IMR-90 (cell line): Measurements from ENCODE around the gene MMEL1. TPM values are rescaled to one million over a fixed set of nuclear protein-coding genes. Genes with fewer than 3 reads are reported as not detected.
"Not testable (repeated sequence)": the region's sequence is repeated elsewhere in the genome, so short reads cannot be mapped to it uniquely, and the experiment has no call there.

Source experiments
- ATAC-seq: fragments of 200-7000 bp; cut with Tn5 transposase; 2 replicates; pipeline ENCODE4 v1.9.1; 2020; ENCODE audit warnings: low read depth, mild to moderate bottlenecking, moderate library complexity
- BruUV-seq: library from RNA; stranded (reverse); fragments of 400-500 nt; replicated peaks from 2 replicates; lab custom pipeline; 2021; lab: Mats Ljungman, UMichigan
- CTCF ChIA-PET: fragments of 300-600 bp; formaldehyde crosslinking; extraction: SDS; loops from one replicate; lab custom pipeline; 2021; ENCODE audit warnings: antibody characterized with exemption; lab: Yijun Ruan, JAX
- POLR2A ChIA-PET: fragments of 300-600 bp; sonication (Branson Sonifier 250); formaldehyde crosslinking; loops from one replicate; lab custom pipeline; 2022; ENCODE audit warnings: antibody characterized with exemption; ENCODE audit not compliant: unreplicated experiment; lab: Charles Lee
- DNase-seq: peaks from one replicate; pipeline ENCODE4 v3.0.0; 2013
- H2AFZ ChIP-seq: replicated peaks from 2 replicates; pipeline ENCODE3; 2013; ENCODE audit warnings: low read length, mild to moderate bottlenecking; ENCODE audit not compliant: poor library complexity
- H2AK5ac ChIP-seq: 2 replicates; pipeline ENCODE4 v1.6.1; 2013; ENCODE audit warnings: low read depth, low read length, inconsistent platforms
- H2AK9ac ChIP-seq: replicated peaks from 2 replicates; pipeline ENCODE3; 2013; ENCODE audit warnings: mild to moderate bottlenecking, low read depth, low read length, moderate library complexity; ENCODE audit not compliant: poor library complexity
- H2BK120ac ChIP-seq: 2 replicates; pipeline ENCODE4 v1.6.1; 2013; ENCODE audit warnings: low read depth, low read length, inconsistent platforms
- H2BK15ac ChIP-seq: 3 replicates; pipeline ENCODE4 v1.6.1; 2013; ENCODE audit warnings: low read depth, low read length, inconsistent platforms
- H2BK20ac ChIP-seq: 2 replicates; pipeline ENCODE4 v1.6.1; 2013; ENCODE audit warnings: low read depth, mild to moderate bottlenecking, inconsistent platforms, low read length, moderate library complexity
- H2BK5ac ChIP-seq: 2 replicates; pipeline ENCODE4 v1.6.1; 2013; ENCODE audit warnings: mild to moderate bottlenecking, low read depth, low read length, inconsistent platforms; ENCODE audit not compliant: poor library complexity, severe bottlenecking
- H3K14ac ChIP-seq: replicated peaks from 2 replicates; pipeline ENCODE4 v1.6.1; 2013; ENCODE audit warnings: low read depth, low read length, inconsistent platforms
- H3K18ac ChIP-seq: 2 replicates; pipeline ENCODE4 v1.6.1; 2013; ENCODE audit warnings: low read depth, low read length, control low read depth
- H3K23ac ChIP-seq: 2 replicates; pipeline ENCODE4 v1.6.1; 2013; ENCODE audit warnings: low read depth, low read length, inconsistent platforms
- H3K27ac ChIP-seq: 2 replicates; pipeline ENCODE4 v1.5.1; 2013; ENCODE audit warnings: mild to moderate bottlenecking, control low read depth, low read length; ENCODE audit not compliant: insufficient read depth
- H3K27me3 ChIP-seq: 2 replicates; pipeline ENCODE4 v1.6.1; 2013; ENCODE audit warnings: low read length; ENCODE audit not compliant: control insufficient read depth, insufficient read depth
- H3K36me3 ChIP-seq: 2 replicates; pipeline ENCODE4 v1.6.1; 2013; ENCODE audit warnings: low read length, mixed read lengths; ENCODE audit not compliant: control insufficient read depth, insufficient read depth
- H3K4ac ChIP-seq: 2 replicates; pipeline ENCODE4 v1.6.1; 2013; ENCODE audit warnings: low read depth, low read length, inconsistent platforms
- H3K4me1 ChIP-seq: 2 replicates; pipeline ENCODE4 v1.6.1; 2013; ENCODE audit warnings: low read length, mixed read lengths; ENCODE audit not compliant: control insufficient read depth, insufficient read depth
- H3K4me2 ChIP-seq: 2 replicates; pipeline ENCODE4 v1.6.1; 2013; ENCODE audit warnings: low read depth, mild to moderate bottlenecking, control low read depth, low read length, moderate library complexity
- H3K4me3 ChIP-seq: 2 replicates; pipeline ENCODE4 v1.5.1; 2013; ENCODE audit warnings: low read depth, mild to moderate bottlenecking, control low read depth, low read length, moderate library complexity; ENCODE audit not compliant: insufficient read depth
- H3K56ac ChIP-seq: 2 replicates; pipeline ENCODE4 v1.6.1; 2013; ENCODE audit warnings: low read length, inconsistent platforms; ENCODE audit not compliant: insufficient read depth; ENCODE audit errors: extremely low read depth
- H3K79me1 ChIP-seq, 2 experiments: 2 replicates each; pipeline ENCODE4 v1.6.1; 2013; ENCODE audit warnings: low read length in 2 of 2, inconsistent platforms in 1 of 2, low read depth in 1 of 2
- H3K9ac ChIP-seq: 2 replicates; pipeline ENCODE4 v1.6.1; 2013; ENCODE audit warnings: low read depth, low read length, control low read depth
- H3K9me1 ChIP-seq: 2 replicates; pipeline ENCODE4 v1.6.1; 2013; ENCODE audit warnings: low read length, inconsistent platforms; ENCODE audit not compliant: insufficient read depth
- H3K9me3 ChIP-seq: 2 replicates; pipeline ENCODE4 v1.6.1; 2013; ENCODE audit warnings: low read length; ENCODE audit not compliant: control insufficient read depth, insufficient read depth
- H4K20me1 ChIP-seq: 2 replicates; pipeline ENCODE4 v1.6.1; 2013; ENCODE audit warnings: low read length, inconsistent platforms; ENCODE audit not compliant: insufficient read depth
- H4K5ac ChIP-seq: 2 replicates; pipeline ENCODE4 v1.6.1; 2013; ENCODE audit warnings: mild to moderate bottlenecking, low read depth, low read length, control low read depth
- H4K8ac ChIP-seq, 2 experiments: 2 replicates each; pipeline ENCODE4 v1.6.1; 2013; ENCODE audit warnings: low read depth in 2 of 2, low read length in 2 of 2, control low read depth in 1 of 2, inconsistent platforms in 1 of 2
- H4K91ac ChIP-seq: 2 replicates; pipeline ENCODE4 v1.6.1; 2013; ENCODE audit warnings: low read depth, low read length, inconsistent platforms; ENCODE audit not compliant: insufficient read depth
- WGBS, 2 experiments: methylation state at CpG; one replicate each; pipeline versions ENCODE4 v1.1.5 to v1.1.7; 2013; ENCODE audit warnings: missing lambda C conversion rate in 2 of 2; ENCODE audit not compliant: insufficient read length in 1 of 2; ENCODE audit errors: extremely low coverage in 2 of 2; 5-methylcytosine and 5-hydroxymethylcytosine counted together
- dilution Hi-C: fragments of 300-500 bp; cut with HindIII; formaldehyde crosslinking; loops from one replicate; pipeline ENCODE4 v1.14.3; 2018; ENCODE audit warnings: low sequenced_read_pairs; ENCODE audit not compliant: unreplicated experiment
- in situ Hi-C: fragments of 300-500 bp; cut with MboI; formaldehyde crosslinking; loops from 3 replicates; pipeline ENCODE4 v1.14.3; 2019; ENCODE audit warnings: low sequenced_read_pairs, inconsistent platforms, mixed read lengths
- intact Hi-C: fragments of 100-400 bp; cut with micrococcal nuclease; formaldehyde crosslinking; loops from 2 replicates; pipeline ENCODE4 v1.10.0; 2022
- polyA plus RNA-seq, 3 experiments: library from polyadenylated mRNA; depleted of rRNA; stranded (reverse); fragments of >200 nt; gene quantifications; 2 replicates each; pipeline ENCODE4 v1.2.3, GENCODE V29; 2012; ENCODE audit warnings: low replicate concordance in 1 of 3
- total RNA-seq: library from RNA; depleted of rRNA; stranded (reverse); fragments of >200 nt; gene quantifications from 2 replicates; pipeline ENCODE4 v1.2.3, GENCODE V29; 2012

MMEL1 gene
- total and polyA plus RNA-seq, 2 of the 4 experiments (the other 2 are of a cell fraction), result under 0.01 to 0.12 TPM

DNA sequence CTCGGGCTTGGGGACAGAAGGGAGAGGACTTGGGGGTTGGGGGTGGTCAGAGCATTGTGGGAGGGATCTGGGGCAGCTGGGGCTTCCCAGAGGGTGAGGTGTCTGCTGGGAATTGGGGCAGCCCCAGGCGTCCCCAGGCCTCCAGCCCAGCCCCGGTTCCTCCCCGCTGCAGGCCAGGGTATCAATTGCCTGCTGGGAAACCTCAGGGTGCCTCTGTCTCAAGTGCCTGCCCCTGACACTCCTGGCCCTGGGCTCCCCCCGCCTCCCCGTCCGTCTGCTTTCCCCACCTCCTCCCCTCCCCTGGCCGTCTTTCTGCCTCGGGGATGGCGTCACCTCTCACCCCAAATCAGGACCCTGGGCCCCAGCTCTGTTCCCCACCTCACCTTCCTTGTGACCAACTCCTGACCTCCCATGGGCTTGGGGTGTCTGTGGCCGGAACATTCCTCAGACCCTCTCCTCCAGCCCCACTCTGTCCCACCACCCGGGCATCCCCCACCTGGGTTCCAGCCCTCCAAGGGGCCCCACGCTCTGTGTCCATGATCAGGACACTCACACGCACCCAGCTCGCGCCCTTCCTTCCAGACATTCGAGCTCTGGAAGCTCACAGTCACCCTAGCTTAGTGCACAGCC lies 64.5 kb downstream of the MMEL1 start:
- CTCF ChIA-PET, H2BK15ac ChIP-seq, H3K9ac ChIP-seq, H3K23ac ChIP-seq, H4K20me1 ChIP-seq, H3K18ac ChIP-seq, H4K91ac ChIP-seq, H3K79me1 ChIP-seq, dilution Hi-C loops, H3K27ac ChIP-seq, H4K8ac ChIP-seq, H2AK9ac ChIP-seq, ATAC-seq, H3K14ac ChIP-seq, POLR2A ChIA-PET, H3K9me1 ChIP-seq, H2BK20ac ChIP-seq, H3K4me3 ChIP-seq, DNase-seq, H3K4me2 ChIP-seq, H3K4ac ChIP-seq, H4K5ac ChIP-seq, H2AFZ ChIP-seq, H3K4me1 ChIP-seq, H3K56ac ChIP-seq, in situ Hi-C loops, H2BK120ac ChIP-seq, BruUV-seq, H3K9me3 ChIP-seq, H2BK5ac ChIP-seq, H2AK5ac ChIP-seq, intact Hi-C loops, H3K36me3 ChIP-seq: not testable (repeated sequence)
- H3K27me3 ChIP-seq, result peaks cover 32% of the 10 kb centered on the region
- WGBS, 2 experiments, result no CpG with 5 or more reads among the region's 17 CpGs
